NCI-H2081 (cell line): ENCODE results near the gene CTU2.

Experiments
- DNase-seq, 2 experiments: peaks; one replicate each; lab custom pipeline; 2025; lab: John Stamatoyannopoulos, UW

CTU2 gene

DNA sequence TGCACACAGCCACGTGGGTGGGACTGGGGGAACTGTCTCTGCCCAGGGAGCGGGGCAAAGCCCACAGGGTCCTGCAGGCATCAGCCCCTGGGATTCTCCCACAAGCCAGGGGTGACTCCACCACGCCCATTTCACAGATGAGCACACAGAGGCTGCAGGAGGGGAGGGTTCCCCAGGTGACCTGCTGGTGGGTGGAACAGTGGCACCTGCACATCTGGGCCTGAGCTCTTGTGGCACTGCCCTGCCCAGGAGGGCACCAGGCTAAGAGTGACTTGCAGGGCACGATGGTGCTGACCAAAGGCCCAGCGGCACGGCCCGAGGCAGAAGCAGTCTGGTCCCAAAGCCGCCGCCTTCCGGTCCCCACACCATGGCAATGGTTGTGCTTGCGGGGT is 54.8 kb downstream of the CTU2 start:
- DNase-seq = no peak

DNA sequence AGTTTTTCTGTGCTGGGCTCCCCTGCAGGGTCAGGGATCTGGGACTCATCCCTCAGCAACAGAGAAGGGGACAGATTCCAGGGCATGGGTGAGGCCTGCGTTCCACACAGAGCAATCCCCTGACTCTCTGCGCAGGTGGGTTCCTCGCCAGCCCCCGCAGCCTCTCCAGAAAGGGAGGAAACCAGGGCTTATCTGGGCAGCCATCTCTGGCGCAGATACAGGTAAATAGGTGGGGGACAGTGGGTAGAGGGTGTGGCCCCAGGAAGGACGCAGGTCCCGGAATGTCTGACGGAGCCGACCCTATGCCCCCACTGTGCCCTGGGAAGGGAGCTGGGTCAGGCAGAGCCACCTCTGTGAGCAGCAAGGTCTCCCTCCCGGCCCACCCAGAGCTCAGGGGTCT is 55.5 kb downstream of the CTU2 start:
- DNase-seq = no peak

DNA sequence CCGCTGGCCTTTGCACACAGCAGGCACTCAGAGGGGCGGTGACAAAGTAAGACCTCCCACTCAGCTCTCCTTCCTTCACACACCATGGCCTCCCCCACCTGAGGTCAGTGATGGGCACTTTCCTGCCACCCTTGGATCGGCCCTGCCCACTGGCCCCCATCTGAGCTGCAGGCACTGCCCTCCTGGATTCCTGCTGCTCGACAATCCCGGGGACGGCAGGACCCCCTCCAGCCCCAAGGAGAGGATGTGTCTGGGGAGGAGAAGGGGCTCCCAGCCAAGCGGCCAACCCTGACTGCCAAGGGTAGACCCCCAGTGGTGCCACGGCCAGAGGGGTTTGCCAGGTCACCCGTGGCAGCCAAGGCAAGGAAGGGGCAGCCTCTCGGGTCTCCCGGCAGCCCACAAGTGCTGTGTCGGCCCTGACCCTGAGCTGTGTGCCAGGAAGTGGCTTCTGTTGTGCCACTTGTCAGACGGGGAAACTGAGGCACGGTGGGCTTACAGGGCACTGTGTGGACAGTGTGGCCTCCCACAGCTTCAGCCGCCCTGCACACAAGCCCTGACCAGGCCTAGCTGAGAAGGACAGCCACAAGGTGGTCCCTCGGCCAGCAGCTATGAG is 56.1 kb downstream of the CTU2 start:
- DNase-seq = no peak

DNA sequence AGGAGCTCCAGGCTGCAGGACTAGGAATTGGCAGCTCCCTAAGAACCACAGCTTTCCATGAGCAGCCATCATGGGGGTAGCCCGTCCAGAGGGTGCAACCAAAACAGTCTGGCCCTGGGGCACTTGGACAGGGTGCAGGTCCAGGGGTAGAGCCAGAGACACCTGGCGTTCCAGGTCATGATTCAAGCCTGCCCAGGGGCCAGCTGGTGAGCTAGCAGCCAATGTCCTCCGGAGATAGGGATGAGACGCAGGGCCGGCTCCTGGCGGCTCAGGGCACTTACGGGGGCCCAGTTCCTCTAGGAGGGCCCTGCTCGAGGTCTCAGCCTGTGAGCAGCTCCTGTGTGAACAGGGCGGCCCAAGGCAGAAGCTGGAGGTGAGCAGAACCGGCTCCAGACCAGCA is 56.6 kb downstream of the CTU2 start:
- DNase-seq = no peak

DNA sequence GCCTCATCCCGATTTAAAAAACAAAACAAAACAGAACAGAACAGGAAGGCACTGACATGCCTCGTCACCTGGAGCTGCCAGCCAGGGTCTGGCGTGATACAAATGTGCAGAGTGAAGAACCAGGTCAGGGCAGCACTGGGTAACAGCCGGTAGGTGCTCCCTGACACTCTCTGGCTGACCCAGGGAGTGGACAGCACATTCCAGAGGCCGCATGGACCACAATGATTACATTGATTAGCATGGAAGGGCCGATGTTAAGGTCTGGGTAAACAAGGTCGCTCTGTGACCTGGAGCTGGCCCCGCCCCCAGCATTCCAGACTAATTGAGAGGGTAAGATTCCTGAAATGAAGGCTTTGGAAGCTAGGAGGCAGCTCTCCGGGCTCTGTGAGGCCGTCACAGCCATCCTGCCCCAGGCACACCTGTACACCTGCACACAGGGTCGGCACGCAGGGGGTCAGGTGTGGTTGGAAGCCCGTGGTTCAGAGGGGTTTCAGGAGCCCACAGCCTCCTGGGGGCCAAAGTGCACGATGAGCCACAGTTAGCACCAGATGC is 57.3 kb downstream of the CTU2 start:
- DNase-seq = no peak

DNA sequence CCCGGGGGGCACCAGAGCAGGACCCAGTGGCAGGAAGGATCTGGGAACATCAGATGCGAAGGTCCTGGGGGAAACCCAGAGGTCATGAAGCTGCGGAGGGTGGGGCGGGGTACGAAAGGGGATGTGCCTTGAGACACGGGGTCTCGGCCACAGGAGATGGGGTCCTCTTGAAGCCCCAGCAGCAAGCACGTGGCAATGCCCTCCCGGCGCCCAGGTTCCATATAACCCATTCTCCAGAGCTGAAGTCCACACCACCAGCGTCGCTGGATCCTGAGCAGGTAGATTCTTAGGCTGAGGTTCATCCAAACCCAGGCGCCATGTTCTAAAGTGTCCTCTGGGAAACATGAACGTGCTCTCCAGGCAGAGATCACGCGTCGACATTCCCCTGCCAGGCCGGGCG is 57.8 kb downstream of the CTU2 start:
- DNase-seq = no peak

DNA sequence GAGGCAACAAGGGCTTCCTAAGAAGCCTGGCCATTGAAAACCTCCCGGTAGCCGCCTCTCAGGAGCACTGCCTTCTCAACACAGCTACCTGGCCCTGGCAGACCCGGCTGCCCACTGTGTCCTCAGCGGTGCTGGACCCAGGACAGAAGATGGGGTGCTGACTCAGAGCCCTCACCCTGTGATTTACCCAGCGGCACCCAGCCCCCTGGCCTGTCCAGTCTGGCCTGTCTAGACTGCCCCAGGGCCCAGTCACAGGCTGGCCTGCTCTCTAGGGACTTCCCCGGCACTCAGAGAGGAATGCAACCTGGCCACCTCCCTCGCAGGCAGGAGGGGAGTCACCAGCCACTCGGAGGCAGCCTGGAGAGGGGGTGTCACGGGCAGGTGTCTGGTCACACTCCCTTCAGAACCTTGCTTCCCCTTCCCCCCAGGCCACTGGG is 58.6 kb downstream of the CTU2 start:
- DNase-seq = no peak
